SK-N-SH (cell line): ENCODE results near the gene DGKZ. TPM values are rescaled to one million over a fixed set of nuclear protein-coding genes. Genes with fewer than 3 reads are reported as not detected.

Experiments used
- CTCF ChIA-PET: fragments of 300-600, 350-600 bp; formaldehyde crosslinking; extraction: SDS; loops from one replicate; lab custom pipeline; 2021; lab: Yijun Ruan, JAX
- POLR2A ChIA-PET: fragments of 350-600 bp; sonication (Branson Sonifier 250); formaldehyde crosslinking; extraction: SDS; loops from one replicate; lab custom pipeline; 2020; ENCODE audit warnings: antibody characterized with exemption, inconsistent platforms; lab: Yijun Ruan, JAX
- DNase-seq: peaks from one replicate; pipeline ENCODE4 v3.0.0; 2012
- H2AFZ ChIP-seq: fragments of 200-600 bp; sonication (generic); 2 replicates; pipeline ENCODE4 v1.8.1; 2016; ENCODE audit warnings: antibody characterized with exemption, mild to moderate bottlenecking, low read depth
- H3F3A ChIP-seq: fragments of 200-600 bp; sonication (generic); replicated peaks from 2 replicates; pipeline ENCODE3; 2016; ENCODE audit warnings: antibody characterized with exemption, mild to moderate bottlenecking; ENCODE audit not compliant: insufficient read depth
- H3K27ac ChIP-seq, 2 experiments: fragments of 200-500 bp in 1 of 2; fragments of 200-600 bp in 1 of 2; sonication (Bioruptor generic) in 1 of 2; sonication (generic), shearing (Covaris generic) in 1 of 2; 2 replicates each; pipeline versions ENCODE4 v1.5.1 to v1.6.1; 2014 to 2016; ENCODE audit warnings: low read depth in 2 of 2, inconsistent platforms in 1 of 2, low read length in 1 of 2, mild to moderate bottlenecking in 1 of 2, mixed read lengths in 1 of 2
- H3K27me3 ChIP-seq: fragments of 200-600 bp; sonication (generic), shearing (Covaris generic); 2 replicates; pipeline ENCODE4 v1.6.1; 2016; ENCODE audit warnings: mixed run types; ENCODE audit not compliant: insufficient read depth
- H3K36me3 ChIP-seq, 2 experiments: fragments of 200-500 bp in 1 of 2; fragments of 200-600 bp in 1 of 2; sonication (Bioruptor generic) in 1 of 2; sonication (generic) in 1 of 2; replicated peaks in 1 of 2; 2 replicates each; pipeline versions ENCODE3 to v1.5.1; 2014 to 2016; ENCODE audit warnings: low read length in 1 of 2, mild to moderate bottlenecking in 1 of 2; ENCODE audit not compliant: insufficient read depth in 2 of 2, control insufficient read depth in 1 of 2
- H3K4me1 ChIP-seq, 2 experiments: fragments of 200-500 bp in 1 of 2; fragments of 200-600 bp in 1 of 2; sonication (Bioruptor generic) in 1 of 2; sonication (generic), shearing (Covaris generic) in 1 of 2; 2 replicates each; pipeline versions ENCODE4 v1.5.1 to v1.6.1; 2014 to 2016; ENCODE audit warnings: low read depth in 1 of 2, low read length in 1 of 2, mixed run types in 1 of 2; ENCODE audit not compliant: insufficient read depth in 2 of 2, control insufficient read depth in 1 of 2
- H3K4me2 ChIP-seq: fragments of 200-600 bp; sonication (generic), shearing (Covaris generic); 2 replicates; pipeline ENCODE4 v1.6.1; 2017; ENCODE audit warnings: mixed run types
- H3K4me3 ChIP-seq, 2 experiments: fragments of 200-500 bp in 1 of 2; fragments of 200-600 bp in 1 of 2; sonication (Bioruptor generic) in 1 of 2; sonication (generic), shearing (Covaris generic) in 1 of 2; 2 replicates each; pipeline versions ENCODE4 v1.5.1 to v1.8.1; 2014 to 2016; ENCODE audit warnings: low read depth in 2 of 2, inconsistent platforms in 1 of 2, low read length in 1 of 2, mild to moderate bottlenecking in 1 of 2, mixed read lengths in 1 of 2, moderate library complexity in 1 of 2
- H3K79me2 ChIP-seq: fragments of 200-600 bp; sonication (generic); 2 replicates; pipeline ENCODE4 v1.8.1; 2017; ENCODE audit warnings: mild to moderate bottlenecking; ENCODE audit not compliant: insufficient read depth
- H3K9ac ChIP-seq: fragments of 200-600 bp; sonication (generic); 2 replicates; pipeline ENCODE4 v1.6.1; 2017; ENCODE audit warnings: mixed run types
- H3K9me2 ChIP-seq: fragments of 200-600 bp; sonication (generic); 2 replicates; pipeline ENCODE4 v1.6.1; 2017; ENCODE audit warnings: mixed run types
- H3K9me3 ChIP-seq: fragments of 200-600 bp; sonication (generic); 2 replicates; pipeline ENCODE4 v1.6.1; 2017; ENCODE audit warnings: mixed run types, mild to moderate bottlenecking, moderate library complexity
- H4K20me1 ChIP-seq: fragments of 200-600 bp; sonication (generic); 2 replicates; pipeline ENCODE4 v1.6.1; 2017; ENCODE audit warnings: mild to moderate bottlenecking, mixed run types; ENCODE audit not compliant: insufficient read depth
- CHD2 ChIP-seq: fragments of 150-350 bp; IDR thresholded peaks from 2 replicates; pipeline ENCODE4 v1.6.1; 2018; ENCODE audit warnings: low read length; ENCODE audit not compliant: partially characterized antibody
- CTCF ChIP-seq: fragments of 200-600 bp; sonication (generic); IDR thresholded peaks from 2 replicates; pipeline ENCODE4 v1.6.1; 2017; ENCODE audit warnings: antibody characterized with exemption, mild to moderate bottlenecking, moderate library complexity
- ELF1 ChIP-seq: IDR thresholded peaks from 2 replicates; pipeline ENCODE4 v1.4.0; 2012
- EZH2phosphoT487 ChIP-seq: fragments of 200-600 bp; sonication (generic); IDR thresholded peaks from 2 replicates; pipeline ENCODE4 v1.6.1; 2017; ENCODE audit warnings: low read depth, mixed run types, mild to moderate bottlenecking, antibody characterized with exemption, moderate library complexity, borderline replicate concordance
- FOSL2 ChIP-seq: IDR thresholded peaks from 2 replicates; pipeline ENCODE4 v1.4.0; 2012; ENCODE audit warnings: low read depth, mild to moderate bottlenecking, moderate library complexity, borderline replicate concordance
- GATA2 ChIP-seq: sonication (generic); formaldehyde crosslinking; IDR thresholded peaks from 2 replicates; pipeline ENCODE4 v1.5.0; 2020; ENCODE audit warnings: mild to moderate bottlenecking, missing genetic modification reagents
- JUND ChIP-seq: IDR thresholded peaks from 2 replicates; pipeline ENCODE4 v1.4.0; 2012
- MEF2A ChIP-seq: IDR thresholded peaks from 2 replicates; pipeline ENCODE4 v1.4.0; 2012; ENCODE audit warnings: low read depth, borderline replicate concordance
- PBX3 ChIP-seq: IDR thresholded peaks from 2 replicates; pipeline ENCODE4; 2012
- RCOR1 ChIP-seq: fragments of 150-350 bp; IDR thresholded peaks from 2 replicates; pipeline ENCODE4 v1.6.1; 2017; ENCODE audit warnings: antibody characterized with exemption, low read length
- RFX5 ChIP-seq: IDR thresholded peaks from 2 replicates; pipeline ENCODE4 v1.6.1; 2012; ENCODE audit warnings: mild to moderate bottlenecking, improper control_type of control experiment, low read length
- SIN3A ChIP-seq: IDR thresholded peaks from 2 replicates; pipeline ENCODE4 v1.6.1; 2012; ENCODE audit warnings: low read depth, mild to moderate bottlenecking, low read length, moderate library complexity, borderline replicate concordance
- TCF12 ChIP-seq: IDR thresholded peaks from 2 replicates; pipeline ENCODE4 v1.4.0; 2012
- TEAD4 ChIP-seq: IDR thresholded peaks from 2 replicates; pipeline ENCODE4 v1.4.0; 2012; ENCODE audit warnings: mild to moderate bottlenecking, borderline replicate concordance; ENCODE audit not compliant: insufficient read depth
- USF2 ChIP-seq: fragments of 150-350 bp; IDR thresholded peaks from 2 replicates; pipeline ENCODE4 v1.6.1; 2017; ENCODE audit warnings: antibody characterized with exemption, low read length, low read depth, borderline replicate concordance
- YY1 ChIP-seq: IDR thresholded peaks from 2 replicates; pipeline ENCODE4 v1.4.0; 2012; ENCODE audit warnings: low read depth, mild to moderate bottlenecking
- WGBS: methylation state at CpG from one replicate; pipeline ENCODE4 v1.1.6; 2017; ENCODE audit warnings: low lambda C conversion rate; 5-methylcytosine and 5-hydroxymethylcytosine counted together
- polyA plus RNA-seq, 3 experiments: library from polyadenylated mRNA; depleted of rRNA; stranded (reverse); fragments of >200 nt; gene quantifications; 2 replicates each; pipeline ENCODE4 v1.2.3, GENCODE V29; 2012
- TF ChIP-seq, protein P1 (sequence below): IDR thresholded peaks from 2 replicates; pipeline ENCODE4 v1.4.0; 2012; ENCODE audit warnings: low read depth

DGKZ gene
- polyA plus RNA-seq, 1 of the 3 experiments (the other 2 are of a cell fraction), result 33.2 TPM

DNA sequence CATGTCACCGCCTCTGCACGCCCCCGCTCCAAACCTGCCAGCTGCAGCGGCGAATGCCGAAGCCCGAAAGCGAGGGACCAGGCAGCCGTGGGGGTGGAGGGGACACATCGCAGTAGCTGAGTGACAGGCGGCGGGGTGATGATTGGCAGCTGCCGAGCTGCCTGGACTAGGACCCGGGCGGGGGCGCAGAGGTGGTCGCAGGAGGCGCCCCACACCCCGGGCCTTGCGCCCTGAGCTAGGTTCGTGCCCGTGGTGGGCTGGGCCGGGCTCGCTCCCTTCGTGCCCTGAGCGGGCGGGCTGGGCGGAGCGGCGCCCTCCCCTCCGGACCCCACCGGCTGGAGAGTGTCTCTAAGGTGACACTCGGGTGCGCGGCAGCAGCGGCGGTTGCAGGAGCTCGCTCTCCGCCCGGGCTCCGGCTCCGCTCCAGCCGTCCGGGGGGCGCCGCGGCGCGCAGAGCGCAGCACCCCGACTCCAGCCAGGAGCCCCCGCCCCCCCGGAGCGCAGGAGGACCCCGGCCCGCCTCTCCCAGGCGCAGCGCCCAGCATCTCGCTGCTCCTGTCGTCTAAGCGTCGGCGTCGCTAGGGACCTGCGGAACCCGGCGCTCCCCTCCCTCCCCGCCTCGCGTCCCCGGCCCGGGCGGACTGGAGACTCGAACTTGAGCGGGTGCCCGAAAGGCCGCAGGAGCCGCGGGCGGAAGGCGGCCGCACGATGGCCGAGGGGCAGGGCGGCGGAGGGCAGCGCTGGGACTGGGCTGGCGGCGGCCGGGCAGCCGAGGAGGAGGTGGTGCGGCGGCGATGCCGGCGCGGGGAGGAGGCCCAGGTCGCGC lies 14.5 kb upstream of the DGKZ start:
- H3K36me3 ChIP-seq, result no peaks in the 10 kb centered on the region
- peaks cover 4% of the 10 kb centered on the region for H3F3A ChIP-seq
- no peaks in the 10 kb centered on the region for H3K79me2 ChIP-seq
- peaks cover 7 to 15% of the 10 kb centered on the region in 2 experiments; a peak in 2 of 4 replicates for H3K4me1 ChIP-seq
- H2AFZ ChIP-seq, result no peak overlapping the region
- POLR2A ChIA-PET, result interaction anchor here (1.1 kb wide), 1 partner anchor 90 kb away, joined by 3 read pairs; no protein-coding TSS in a partner anchor
- H3K9ac ChIP-seq, result no peak overlapping the region
- 11% methylated on average over 26 of the region's 99 CpGs for WGBS
- TF ChIP-seq PBX3, result peak; percentile 46; the same call in 1 of the 2 replicates
- no peak for TF ChIP-seq EZH2phosphoT487
- 0 out of 2 replicates have a peak, but pooled peaks have one; percentile 6 for TF ChIP-seq RCOR1
- H3K9me2 ChIP-seq, result no peaks in the 10 kb centered on the region
- no peaks in the 10 kb centered on the region for H4K20me1 ChIP-seq
- DNase-seq, result peak; percentile 80
- no peak overlapping the region for H3K27ac ChIP-seq
- no peaks in the 10 kb centered on the region for H3K9me3 ChIP-seq
- peak overlapping the region; percentile 3 to 41; a peak in 2 of 4 replicates for H3K4me3 ChIP-seq
- CTCF ChIA-PET, result interaction anchor here (0.8 to 2.8 kb wide), 6 partner anchors 14 to 93 kb away, joined by 3 to 12 read pairs (median 6); partner anchors contain the start of gene DGKZ
- peaks cover 10% of the 10 kb centered on the region for H3K27me3 ChIP-seq
- H3K4me2 ChIP-seq, result peak overlapping the region; percentile 52; the same call in 1 of the 2 replicates

DNA sequence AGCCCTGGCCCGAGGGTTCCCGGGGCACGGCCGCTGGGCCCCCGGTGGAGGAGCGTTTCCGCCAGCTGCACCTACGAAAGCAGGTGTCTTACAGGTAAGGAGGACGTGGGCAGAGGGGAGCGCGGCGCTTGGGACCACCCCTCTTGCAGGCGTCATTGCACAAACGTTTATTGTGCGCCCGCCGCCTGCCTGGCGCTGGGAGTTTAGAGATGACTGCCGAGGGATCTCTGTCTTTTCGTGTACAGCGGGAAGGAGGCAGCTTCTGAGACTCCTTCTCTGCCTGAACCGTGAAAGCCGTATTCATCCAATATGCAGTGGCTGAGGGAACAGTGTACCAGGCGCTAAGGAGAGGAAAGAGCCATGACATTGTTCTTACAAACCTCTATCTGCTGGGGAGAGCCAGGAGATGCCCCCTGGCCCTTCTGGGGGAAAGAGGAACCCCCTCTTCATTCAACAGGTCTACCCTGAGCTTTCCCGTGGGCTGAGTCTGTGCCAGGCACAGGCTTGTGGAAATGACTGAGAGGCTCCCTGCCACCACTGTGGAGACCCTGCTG lies 13.8 kb upstream of the DGKZ start:
- CTCF ChIA-PET, result interaction anchor here (1.2 to 2.8 kb wide), 6 partner anchors 13 to 93 kb away, joined by 3 to 12 read pairs (median 6); partner anchors contain the start of gene DGKZ
- Histone ChIP-seq H3K9ac (no peak overlapping the region), H3K9me3 (no peaks in the 10 kb centered on the region), H3K27me3 (peaks cover 10% of the 10 kb centered on the region), H3K36me3 (no peaks in the 10 kb centered on the region), H3K4me2 (no peak overlapping the region), H2AFZ (no peak overlapping the region)
- no peak for DNase-seq
- POLR2A ChIA-PET, result interaction anchor here (1.1 kb wide), 1 partner anchor 90 kb away, joined by 3 read pairs; no protein-coding TSS in a partner anchor
- TF ChIP-seq FOSL2 (no peak), CTCF (no peak), JUND (no peak), RFX5 (no peak), TEAD4 (no peak), SIN3A (no peak), ELF1 (no peak), MEF2A (no peak), USF2 (no peak), GATA2 (no peak), YY1 (no peak), PBX3 (no peak), TCF12 (no peak), CHD2 (no peak)
- TF ChIP-seq, protein P1, sequence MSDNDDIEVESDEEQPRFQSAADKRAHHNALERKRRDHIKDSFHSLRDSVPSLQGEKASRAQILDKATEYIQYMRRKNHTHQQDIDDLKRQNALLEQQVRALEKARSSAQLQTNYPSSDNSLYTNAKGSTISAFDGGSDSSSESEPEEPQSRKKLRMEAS, result no peak
- TF ChIP-seq, all 33 proteins: peak for 0
- H3K79me2 ChIP-seq, result no peaks in the 10 kb centered on the region
- peaks cover 7 to 16% of the 10 kb centered on the region in 2 experiments; a peak in 2 of 4 replicates for H3K4me1 ChIP-seq
- no peaks in the 10 kb centered on the region for H4K20me1 ChIP-seq
- no peaks in the 10 kb centered on the region for H3K9me2 ChIP-seq
- peaks cover under 1% of the 10 kb centered on the region for H3F3A ChIP-seq
- H3K27ac ChIP-seq, result no peak overlapping the region
- H3K4me3 ChIP-seq, result peak overlapping the region in 1 of 2 experiments; percentile 41; a peak in 1 of 4 replicates
- WGBS, result 78% methylated on average over 16 of the region's 25 CpGs
